Activated T-cell treated with anti-CD3 and anti-CD28 coated beads, Interleukin-2, amount 50 U/mL, for 24 hours (primary cell): ENCODE data around the gene PITPNM3.
"Not testable (repeated sequence)": the region's sequence is repeated elsewhere in the genome, so short reads cannot be mapped to it uniquely, and the experiment has no call there.

Experiments used
- DNase-seq: peaks from one replicate; pipeline ENCODE4 v3.0.0-alpha.2; 2020
- H3K27ac Mint-ChIP-seq: 2 replicates; pipeline ENCODE4 v1.8.0; 2020; ENCODE audit warnings: mild to moderate bottlenecking, mixed read lengths
- H3K27me3 Mint-ChIP-seq: 2 replicates; pipeline ENCODE4 v1.8.0; 2020; ENCODE audit warnings: mixed read lengths
- H3K36me3 Mint-ChIP-seq: 2 replicates; pipeline ENCODE4 v1.8.0; 2020; ENCODE audit warnings: low read depth, mixed read lengths
- H3K4me1 Mint-ChIP-seq: 2 replicates; pipeline ENCODE4 v1.8.0; 2020; ENCODE audit warnings: low read depth, mixed read lengths
- H3K4me3 Mint-ChIP-seq: 2 replicates; pipeline ENCODE4 v1.8.0; 2020; ENCODE audit warnings: mild to moderate bottlenecking, moderate library complexity, mixed read lengths
- H3K9me3 Mint-ChIP-seq: 2 replicates; pipeline ENCODE4 v1.8.0; 2020; ENCODE audit warnings: mixed read lengths

Gene PITPNM3

GRCh38 chr17:6587310-6587709 lies 31.0 kb upstream of the PITPNM3 start:
- Mint-ChIP-seq H3K4me3 (no peak overlapping the region), H3K36me3 (peaks cover 99% of the 10 kb centered on the region), H3K27me3 (no peaks in the 10 kb centered on the region), H3K4me1 (peaks cover 2% of the 10 kb centered on the region), H3K9me3 (peaks cover 2% of the 10 kb centered on the region), H3K27ac (no peak overlapping the region)
- no peak for DNase-seq

DNA sequence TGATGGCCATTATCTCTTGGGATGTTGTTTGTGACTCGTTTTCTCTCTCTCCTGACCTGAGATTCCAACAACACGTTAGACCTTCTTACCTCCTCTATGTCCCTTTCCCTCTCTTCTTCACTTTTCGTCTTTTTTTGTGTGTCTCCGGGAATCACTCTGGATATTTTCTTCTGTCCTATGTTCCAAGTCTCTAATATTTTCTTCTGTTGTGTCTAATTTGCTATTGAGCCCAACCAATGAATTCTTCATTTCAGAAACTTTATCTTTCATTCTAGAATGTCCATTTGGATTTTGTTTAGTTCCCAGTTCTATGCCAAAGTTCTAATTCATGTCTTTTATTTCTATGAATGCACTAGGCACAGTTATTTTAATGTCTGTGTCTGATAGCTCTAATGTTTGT lies 27.1 kb upstream of the PITPNM3 start:
- no peak for DNase-seq
- Mint-ChIP-seq H3K4me1 (no peaks in the 10 kb centered on the region), H3K9me3 (peaks cover 2% of the 10 kb centered on the region), H3K27ac (no peak overlapping the region), H3K36me3 (peaks cover 83% of the 10 kb centered on the region), H3K27me3 (no peaks in the 10 kb centered on the region), H3K4me3 (no peak overlapping the region)

DNA sequence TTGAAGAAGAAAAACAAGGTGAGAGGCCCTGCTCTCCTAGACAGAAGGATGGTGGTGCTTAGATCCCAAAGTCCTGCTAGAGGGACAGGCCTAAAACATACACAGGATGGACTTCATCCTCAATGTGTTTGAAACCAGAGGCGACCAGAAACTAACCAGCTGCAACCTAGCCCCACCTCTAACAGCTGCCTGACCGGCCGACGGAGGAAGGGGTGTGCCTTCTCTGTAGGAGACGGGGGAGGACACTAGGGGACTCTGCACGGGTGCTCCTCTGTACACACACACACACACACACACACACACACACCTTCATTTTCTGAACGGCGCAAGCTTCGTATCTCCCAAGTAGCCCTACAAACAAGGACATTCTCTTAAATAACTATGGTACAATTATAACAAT lies 24.3 kb upstream of the PITPNM3 start:
- DNase-seq: no peak
- no peak overlapping the region for H3K27ac Mint-ChIP-seq
- H3K27me3 Mint-ChIP-seq: no peaks in the 10 kb centered on the region
- peaks cover 10% of the 10 kb centered on the region for H3K4me1 Mint-ChIP-seq
- no peaks in the 10 kb centered on the region for H3K9me3 Mint-ChIP-seq
- H3K4me3 Mint-ChIP-seq: no peak overlapping the region
- peaks cover 77% of the 10 kb centered on the region for H3K36me3 Mint-ChIP-seq

DNA sequence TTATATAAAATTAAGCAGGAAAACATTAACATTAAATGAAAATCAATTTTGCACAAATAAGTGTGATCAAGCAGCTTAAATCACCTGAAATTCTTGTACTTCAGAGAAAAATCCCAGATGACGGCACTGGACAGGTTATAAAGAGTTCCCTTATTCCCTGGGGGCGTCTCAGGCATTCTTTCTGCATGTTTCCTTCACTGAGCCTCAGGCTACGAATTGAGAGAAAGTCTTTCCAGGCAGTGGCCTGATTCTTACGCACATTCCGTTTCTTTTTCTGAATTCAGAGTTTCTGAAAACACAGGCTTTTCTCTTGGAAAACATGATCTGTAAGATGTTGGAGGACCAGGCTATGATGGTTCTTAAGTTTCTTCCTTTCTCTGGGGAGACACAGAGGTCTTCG lies 22.1 kb upstream of the PITPNM3 start:
- no peak overlapping the region for H3K4me3 Mint-ChIP-seq

GRCh38 chr17:6577686-6578263 lies 21.4 kb upstream of the PITPNM3 start:
- peaks cover 24% of the 10 kb centered on the region for H3K4me1 Mint-ChIP-seq
- H3K4me3 Mint-ChIP-seq: no peak overlapping the region
- no peaks in the 10 kb centered on the region for H3K27me3 Mint-ChIP-seq
- no peak overlapping the region for H3K27ac Mint-ChIP-seq
- DNase-seq: no peak
- H3K36me3 Mint-ChIP-seq: peaks cover 48% of the 10 kb centered on the region
- H3K9me3 Mint-ChIP-seq: no peaks in the 10 kb centered on the region

More for the DNA sequence above, 22.1 kb upstream of the PITPNM3 start:
- Mint-ChIP-seq H3K27ac (no peak overlapping the region), H3K4me1 (peaks cover 24% of the 10 kb centered on the region), H3K36me3 (peaks cover 55% of the 10 kb centered on the region), H3K27me3 (no peaks in the 10 kb centered on the region), H3K9me3 (no peaks in the 10 kb centered on the region)
- no peak for DNase-seq

DNA sequence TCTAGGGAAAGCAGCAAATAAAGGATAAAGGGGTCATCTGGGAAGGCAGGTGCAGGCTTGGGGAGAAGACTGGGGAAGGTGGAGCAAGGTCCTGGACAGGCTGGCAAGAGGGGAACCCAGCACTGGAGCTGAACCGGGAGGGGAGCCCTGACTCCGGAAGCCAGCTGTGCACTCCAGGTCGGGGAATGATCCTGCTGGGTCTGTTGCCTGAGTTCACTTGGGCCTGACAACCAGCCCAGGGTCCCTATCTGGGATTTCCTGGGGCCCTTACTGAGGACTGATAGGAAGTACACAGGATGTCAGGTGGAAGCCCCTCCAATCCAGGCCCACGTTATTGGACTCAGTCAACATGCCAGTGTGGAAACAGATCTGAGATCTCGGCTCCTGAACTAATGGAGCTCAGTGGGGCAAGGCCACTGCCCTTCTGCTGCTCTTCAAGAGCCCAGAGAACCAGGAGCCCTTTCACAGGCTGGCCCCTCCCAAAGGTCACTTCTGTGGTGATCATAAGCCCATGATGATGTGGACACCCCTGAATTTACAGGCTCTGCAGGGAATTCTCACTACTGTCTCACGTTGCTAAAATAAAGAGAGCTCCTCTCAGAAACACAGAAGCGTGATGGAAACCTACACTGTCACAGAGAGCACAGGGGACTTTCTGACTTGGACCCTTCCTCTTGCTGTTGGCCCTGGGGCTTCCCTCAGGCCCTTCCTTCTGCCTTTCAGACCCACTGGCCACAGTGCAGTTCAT lies 19.9 kb upstream of the PITPNM3 start:
- no peak overlapping the region for H3K4me3 Mint-ChIP-seq
- H3K36me3 Mint-ChIP-seq: peaks cover 38% of the 10 kb centered on the region
- H3K27ac Mint-ChIP-seq: no peak overlapping the region
- no peaks in the 10 kb centered on the region for H3K27me3 Mint-ChIP-seq
- DNase-seq: no peak
- peaks cover 24% of the 10 kb centered on the region for H3K4me1 Mint-ChIP-seq
- H3K9me3 Mint-ChIP-seq: no peaks in the 10 kb centered on the region

DNA sequence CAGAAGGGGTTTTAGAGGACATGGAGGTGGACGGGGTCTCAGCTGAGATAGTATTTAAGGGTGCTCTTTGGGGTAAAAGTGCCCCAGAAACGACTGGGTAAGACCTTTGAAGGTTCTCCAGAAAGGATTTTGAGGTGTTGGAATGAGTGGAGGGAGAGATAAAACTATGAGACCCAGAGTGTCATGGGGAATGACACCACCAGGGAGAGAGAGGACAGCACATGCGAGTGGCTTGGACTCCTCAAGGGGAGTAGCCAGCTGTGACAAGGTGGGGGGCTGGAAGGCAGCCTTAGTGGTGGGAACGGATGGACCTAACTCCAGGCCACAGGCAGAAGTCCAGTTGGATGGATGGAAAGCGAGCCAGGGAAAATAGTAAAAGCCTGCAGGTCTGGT lies 19.2 kb upstream of the PITPNM3 start:
- Mint-ChIP-seq H3K27me3 (no peaks in the 10 kb centered on the region), H3K4me1 (peaks cover 24% of the 10 kb centered on the region), H3K27ac (peak overlapping the region; percentile 23), H3K9me3 (no peaks in the 10 kb centered on the region), H3K4me3 (peak overlapping the region; percentile 16), H3K36me3 (peaks cover 34% of the 10 kb centered on the region)
- no peak for DNase-seq

DNA sequence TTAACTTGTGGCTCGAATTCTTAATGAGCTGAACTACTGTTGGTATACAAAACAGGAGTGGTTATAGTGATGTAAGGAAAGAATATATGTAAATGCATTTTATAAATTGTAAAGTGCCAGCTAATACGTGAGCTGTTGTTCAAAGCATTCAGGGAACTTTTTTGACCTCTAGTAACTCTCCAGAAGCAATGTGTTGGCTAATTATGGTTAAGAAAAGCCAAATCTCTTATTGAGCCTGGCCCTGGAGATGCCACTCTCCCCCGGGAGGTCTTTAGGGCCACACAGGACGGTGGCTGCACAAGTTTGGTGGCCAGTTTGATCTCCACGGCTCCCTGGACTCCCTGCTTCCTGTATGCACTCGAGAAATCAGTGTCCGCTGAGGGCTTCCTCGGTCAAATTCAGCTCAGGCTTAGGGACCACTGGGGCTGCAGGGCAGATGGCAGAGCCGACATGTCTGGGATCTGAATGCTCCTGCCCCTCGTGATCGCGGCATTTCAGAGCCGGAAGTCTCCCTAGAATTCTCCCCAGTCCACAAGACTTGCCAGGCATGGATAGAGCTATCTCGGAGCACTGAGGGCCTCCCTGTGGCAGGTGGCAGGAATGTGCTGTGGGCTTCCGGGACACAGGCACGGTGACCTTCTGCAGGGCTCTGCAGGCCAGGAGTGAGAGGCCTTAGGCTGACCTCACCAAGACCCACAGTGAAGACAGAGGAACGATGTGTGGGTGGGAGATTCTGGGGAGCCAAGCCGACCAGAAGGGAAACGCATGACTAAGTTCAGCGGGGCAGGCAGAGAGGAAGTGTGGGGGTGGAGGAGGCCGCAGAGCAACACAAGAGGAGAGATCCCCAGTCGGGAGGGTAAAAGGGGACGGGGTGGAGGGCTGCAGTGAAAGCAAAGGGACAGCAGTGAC lies 18.6 kb upstream of the PITPNM3 start:
- H3K4me1 Mint-ChIP-seq: peaks cover 24% of the 10 kb centered on the region
- H3K36me3 Mint-ChIP-seq: peaks cover 34% of the 10 kb centered on the region
- H3K9me3 Mint-ChIP-seq: no peaks in the 10 kb centered on the region
- no peaks in the 10 kb centered on the region for H3K27me3 Mint-ChIP-seq
- H3K4me3 Mint-ChIP-seq: peak overlapping the region; percentile 16
- peak overlapping the region; percentile 23 for H3K27ac Mint-ChIP-seq
- DNase-seq: peak; percentile 53

DNA sequence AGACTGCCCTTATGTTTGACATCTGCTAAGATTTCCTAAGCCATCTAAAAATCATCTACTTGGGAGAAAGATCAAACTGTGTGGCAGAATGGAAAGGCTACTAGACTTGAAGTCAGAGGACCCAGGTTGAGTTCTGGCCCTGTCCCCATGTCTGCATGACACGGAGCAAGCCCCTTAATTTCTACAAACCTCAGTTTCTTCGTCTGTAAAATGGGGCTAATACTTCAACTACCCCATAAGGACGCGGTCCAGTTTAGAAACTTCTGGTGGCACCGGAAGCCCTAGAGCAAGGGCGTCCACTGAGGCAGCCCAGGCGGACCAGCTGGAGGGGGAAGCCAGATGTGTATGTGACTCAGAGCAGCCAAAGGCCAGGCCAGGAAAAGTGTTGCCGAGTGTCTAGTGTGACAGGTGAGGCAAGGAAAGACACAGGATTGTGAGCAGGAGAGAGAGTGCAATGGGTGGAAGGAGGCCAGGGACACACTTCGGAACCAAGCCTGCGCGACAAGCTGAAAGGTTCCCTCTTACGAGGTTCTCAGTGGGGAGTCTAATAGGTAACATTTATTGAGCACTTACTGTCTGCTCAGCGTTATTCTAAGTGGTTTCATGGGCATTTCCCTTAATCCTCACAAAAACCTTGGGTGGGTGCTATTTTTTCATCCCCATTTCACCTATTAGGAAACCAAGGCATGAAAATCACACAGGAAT lies 17.8 kb upstream of the PITPNM3 start:
- H3K9me3 Mint-ChIP-seq: no peaks in the 10 kb centered on the region
- no peaks in the 10 kb centered on the region for H3K27me3 Mint-ChIP-seq
- H3K27ac Mint-ChIP-seq: no peak overlapping the region
- no peak for DNase-seq
- no peak overlapping the region for H3K4me3 Mint-ChIP-seq
- peaks cover 28% of the 10 kb centered on the region for H3K36me3 Mint-ChIP-seq
- peaks cover 24% of the 10 kb centered on the region for H3K4me1 Mint-ChIP-seq

- H3K4me3 Mint-ChIP-seq, H3K27ac Mint-ChIP-seq, H3K9me3 Mint-ChIP-seq, DNase-seq, H3K27me3 Mint-ChIP-seq: not testable (repeated sequence)
- H3K4me1 Mint-ChIP-seq: peaks cover 24% of the 10 kb centered on the region
- peaks cover 22% of the 10 kb centered on the region for H3K36me3 Mint-ChIP-seq
These were observed 17.1 kb upstream of the PITPNM3 start for GRCh38 chr17:6573495-6573894.

DNA sequence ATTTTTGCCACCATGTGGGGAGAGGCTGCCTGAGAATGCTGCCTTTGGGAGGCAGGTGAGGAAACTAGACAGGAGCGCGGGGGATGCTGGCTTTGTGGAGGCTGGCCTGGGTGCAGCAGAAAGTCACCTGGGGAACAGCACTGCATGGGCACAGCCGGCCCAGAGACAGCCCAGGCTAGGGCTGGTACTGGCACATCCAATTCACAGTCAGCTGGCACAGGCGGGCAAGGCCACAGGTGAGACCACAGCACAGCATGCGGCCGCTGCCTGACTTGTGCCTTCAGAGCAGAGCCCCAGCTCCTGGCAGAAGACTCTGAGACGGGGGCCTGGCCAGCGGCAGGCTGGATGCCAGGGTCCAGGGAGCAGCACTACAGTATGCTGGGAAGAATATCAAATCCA lies 16.6 kb upstream of the PITPNM3 start:
- DNase-seq: no peak
- Mint-ChIP-seq H3K4me1 (peaks cover 24% of the 10 kb centered on the region), H3K27me3 (no peaks in the 10 kb centered on the region), H3K36me3 (peaks cover 16% of the 10 kb centered on the region), H3K9me3 (no peaks in the 10 kb centered on the region), H3K27ac (no peak overlapping the region), H3K4me3 (no peak overlapping the region)

DNA sequence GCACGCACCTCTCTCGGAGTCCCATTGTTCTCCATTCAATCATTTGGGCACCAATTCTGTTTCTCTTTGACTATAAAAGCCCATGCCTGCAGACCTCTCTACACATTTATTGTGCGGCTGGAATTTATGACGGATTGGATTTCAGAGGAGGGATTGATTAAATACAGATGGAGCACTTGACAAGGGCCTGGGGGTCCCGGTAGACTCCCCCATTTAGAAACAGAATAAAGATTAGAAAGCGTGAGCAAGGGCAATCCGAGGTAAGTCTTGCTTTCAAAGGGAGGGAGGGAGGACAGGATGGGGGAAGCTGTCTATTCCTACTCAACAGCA lies 15.1 kb upstream of the PITPNM3 start:
- no peaks in the 10 kb centered on the region for H3K27me3 Mint-ChIP-seq
- no peak for DNase-seq
- H3K4me3 Mint-ChIP-seq: no peak overlapping the region
- no peaks in the 10 kb centered on the region for H3K9me3 Mint-ChIP-seq
- H3K27ac Mint-ChIP-seq: no peak overlapping the region
- H3K36me3 Mint-ChIP-seq: peaks cover 2% of the 10 kb centered on the region
- H3K4me1 Mint-ChIP-seq: peaks cover 21% of the 10 kb centered on the region

- DNase-seq: no peak
- no peaks in the 10 kb centered on the region for H3K9me3 Mint-ChIP-seq
- no peak overlapping the region for H3K4me3 Mint-ChIP-seq
- H3K36me3 Mint-ChIP-seq: no peaks in the 10 kb centered on the region
- peaks cover 3% of the 10 kb centered on the region for H3K27me3 Mint-ChIP-seq
- no peak overlapping the region for H3K27ac Mint-ChIP-seq
- peaks cover 17% of the 10 kb centered on the region for H3K4me1 Mint-ChIP-seq
These were observed 14.5 kb upstream of the PITPNM3 start for GRCh38 chr17:6570731-6571451.
